ENCODE measurements around the gene DYNC1I2.

DNA sequence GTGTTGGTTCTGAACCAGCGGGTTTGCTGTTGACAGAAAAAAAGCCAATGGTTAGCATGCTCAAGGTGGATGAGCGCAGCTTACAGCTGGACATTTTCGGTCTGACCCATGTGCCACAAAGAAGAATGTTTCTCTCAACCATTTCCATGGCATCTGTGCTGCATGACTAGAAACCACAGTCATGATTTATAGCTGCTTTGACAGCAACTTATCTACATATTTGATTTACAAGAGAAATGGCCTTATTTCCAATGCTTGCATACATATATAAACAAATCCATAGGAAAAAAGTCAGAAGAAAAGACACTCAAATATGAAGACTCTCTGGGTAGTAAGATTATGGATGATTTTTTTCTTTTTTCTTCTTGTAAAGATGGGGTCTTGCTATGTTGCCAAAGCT lies 98.2 kb downstream of the DYNC1I2 start:
- TF ChIP-seq CTCF (IDR thresholded peaks at IDR 0.05 in 4 of 5, conservative IDR thresholded peaks at IDR 0.05 in 1 of 5), result no peak
- no peak for TF ChIP-seq POLR2A (IDR thresholded peaks at IDR 0.05)
